CD4-positive, alpha-beta T cell treated with Interleukin-1 beta for 1 hour (primary cell): Measurements from ENCODE around the gene SEMA4C.

Source experiments
- DNase-seq, 2 donors: peaks; one replicate each; pipeline ENCODE4 v3.0.0-alpha.2; 2020 to 2022

Gene SEMA4C

DNA sequence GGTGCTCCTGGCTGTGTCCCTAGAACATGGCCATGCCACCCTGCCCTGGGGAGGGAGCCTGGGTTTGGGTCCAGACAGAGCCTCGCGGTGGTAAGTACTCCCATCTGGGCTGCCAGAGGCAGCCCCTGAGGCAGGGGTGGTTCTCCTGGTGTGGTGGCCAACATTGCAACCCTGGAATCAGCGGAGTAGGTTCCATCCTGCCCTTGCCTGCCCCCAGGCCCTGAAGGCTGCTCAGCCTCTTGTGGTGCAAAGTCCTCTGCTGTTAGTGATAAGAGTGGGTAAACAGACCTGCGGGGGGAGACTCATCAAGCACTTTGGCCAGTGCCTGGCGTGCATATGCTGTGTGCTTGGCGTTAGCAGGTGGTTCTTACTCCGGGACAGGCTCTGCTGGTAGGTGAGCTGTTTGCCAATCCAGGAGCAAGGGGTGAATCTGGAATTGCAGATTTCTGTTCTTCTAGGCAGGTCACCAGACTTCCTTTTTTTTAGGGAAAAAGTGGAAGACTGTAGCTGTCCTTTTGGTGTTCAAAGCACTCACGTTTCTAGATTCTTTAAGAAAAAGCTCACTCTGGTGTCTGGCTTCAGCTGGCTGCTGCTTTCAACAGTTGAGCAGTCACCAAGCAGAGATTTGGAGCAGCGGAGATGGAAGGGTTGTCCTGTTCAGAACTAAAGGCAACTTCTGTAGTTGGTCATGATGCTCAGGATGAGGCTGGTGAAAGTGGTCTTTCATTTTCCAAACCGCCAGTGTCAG is 50.6 kb downstream of the SEMA4C start:
- no peak for DNase-seq

DNA sequence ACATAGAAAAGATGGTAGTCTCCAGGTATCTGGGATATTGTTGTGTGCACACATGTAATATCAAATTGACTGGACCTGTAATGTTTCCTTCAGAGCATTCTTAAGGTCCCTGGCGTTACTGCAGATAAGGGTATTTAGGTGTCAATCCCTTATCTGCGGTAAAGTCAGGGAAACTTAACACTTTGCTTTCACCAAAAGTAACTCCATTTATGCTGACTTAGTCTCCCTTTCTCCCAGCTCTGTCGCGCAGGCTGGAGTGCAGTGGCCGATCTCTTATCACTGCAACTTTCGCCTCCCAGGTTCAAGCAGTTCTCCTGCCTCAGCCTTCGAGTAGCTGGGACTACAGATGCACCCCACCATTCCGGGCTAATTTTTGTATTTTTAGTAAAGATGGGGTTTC is 52.0 kb downstream of the SEMA4C start:
- DNase-seq, result no peak

DNA sequence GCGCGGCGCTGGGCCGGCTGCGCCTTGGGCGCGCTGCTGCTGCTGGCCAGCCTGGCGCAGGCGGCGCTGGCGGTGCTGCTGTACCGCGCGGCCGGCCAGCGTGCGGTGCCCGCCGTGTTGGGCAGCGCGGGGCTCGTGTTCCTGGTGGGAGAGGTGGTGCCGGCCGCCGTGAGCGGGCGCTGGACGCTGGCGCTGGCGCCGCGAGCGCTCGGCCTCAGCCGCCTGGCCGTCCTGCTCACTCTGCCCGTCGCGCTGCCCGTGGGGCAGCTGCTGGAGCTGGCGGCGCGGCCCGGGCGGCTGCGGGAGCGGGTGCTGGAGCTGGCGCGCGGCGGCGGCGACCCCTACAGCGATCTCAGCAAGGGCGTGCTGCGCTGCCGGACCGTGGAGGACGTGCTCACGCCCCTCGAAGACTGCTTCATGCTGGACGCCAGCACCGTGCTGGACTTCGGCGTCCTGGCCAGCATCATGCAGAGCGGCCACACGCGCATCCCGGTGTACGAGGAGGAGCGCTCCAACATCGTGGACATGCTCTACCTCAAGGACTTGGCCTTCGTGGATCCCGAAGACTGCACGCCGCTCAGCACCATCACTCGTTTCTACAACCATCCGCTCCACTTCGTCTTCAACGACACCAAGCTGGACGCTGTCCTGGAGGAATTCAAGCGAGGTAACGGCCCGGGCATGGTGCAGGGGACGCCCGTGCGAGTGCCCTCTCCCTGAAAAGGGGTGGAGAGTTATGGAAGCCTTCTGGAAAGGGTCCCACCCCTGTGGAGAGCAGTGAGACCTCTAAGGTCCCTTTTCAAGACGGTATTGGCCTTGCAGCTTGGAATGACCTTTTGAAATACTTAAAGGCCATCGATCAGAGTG is 52.8 kb downstream of the SEMA4C start:
- DNase-seq, result no peak

GRCh38 chr2:96816127-96816835 is 53.6 kb downstream of the SEMA4C start, which contains the start of gene CNNM3:
CNNM3 (plus strand) TSS chr2:96816268; CDS start chr2:96816278, 10 bp downstream.
- peak; percentile 94 to 96 for DNase-seq

DNA sequence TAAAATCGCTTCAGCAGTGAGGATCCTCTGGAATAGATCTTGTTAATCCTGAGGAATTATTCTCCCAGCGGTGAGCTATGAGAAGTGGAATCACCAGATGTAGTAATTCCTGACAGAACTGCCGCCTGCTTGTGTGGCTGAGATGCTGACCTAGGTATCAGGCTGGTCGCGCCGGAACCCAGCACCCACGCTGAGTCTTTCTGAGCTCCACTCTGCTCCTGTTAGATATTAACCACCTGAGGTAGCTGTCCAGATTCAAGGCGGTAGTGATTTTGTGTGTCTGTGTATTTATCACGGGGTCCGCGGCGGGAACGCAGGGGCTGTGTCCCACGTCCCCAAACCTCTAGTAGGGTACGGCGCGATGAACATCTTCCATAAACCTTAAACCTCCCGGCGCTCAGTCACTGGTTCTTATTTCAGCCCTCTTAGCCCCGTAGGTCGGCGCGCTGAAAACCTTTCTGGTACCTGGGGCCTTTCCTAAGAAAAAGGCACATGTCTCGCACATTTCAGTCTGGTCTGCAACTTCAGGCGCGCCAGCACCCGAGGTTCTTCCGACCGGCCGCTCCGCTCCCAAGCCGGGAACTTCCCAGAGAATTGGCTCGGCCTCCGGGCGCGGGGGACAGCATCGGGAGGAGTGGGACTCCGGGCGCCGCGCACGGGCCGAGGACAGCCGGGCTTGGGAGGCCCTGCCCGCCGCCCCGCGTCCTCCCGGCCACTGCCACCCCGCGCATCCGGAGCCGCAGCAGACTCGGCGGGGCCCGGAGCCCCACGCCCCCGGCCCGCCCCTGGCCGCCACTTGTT is 54.4 kb downstream of the SEMA4C start:
- no peak for DNase-seq

- no peak for DNase-seq
Measured at GRCh38 chr2:96813656-96814055, 56.2 kb downstream of the SEMA4C start.

DNA sequence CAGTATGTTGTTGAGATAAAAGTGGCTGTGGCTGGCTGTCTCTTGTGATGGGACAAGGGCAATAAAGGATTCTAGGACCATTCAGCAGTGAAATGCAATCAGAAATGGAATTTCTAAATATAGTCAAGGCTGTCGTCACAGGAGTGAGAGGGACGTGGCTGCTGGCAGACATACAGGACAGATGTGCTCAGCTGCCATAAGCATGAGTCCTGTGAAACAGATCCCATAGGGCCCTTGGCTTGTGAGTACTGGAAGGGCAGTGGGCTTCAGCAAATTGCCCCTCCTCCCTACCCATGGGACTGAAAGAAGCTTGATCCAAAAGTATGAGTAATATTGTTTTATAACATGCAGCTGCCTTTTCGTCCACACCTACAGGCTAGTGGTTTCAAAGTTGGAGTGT is 58.0 kb downstream of the SEMA4C start:
- DNase-seq, result no peak

- DNase-seq, result no peak
Measured at GRCh38 chr2:96810783-96811192, 59.1 kb downstream of the SEMA4C start.

- DNase-seq, result no peak
Measured at GRCh38 chr2:96809951-96810782, 59.7 kb downstream of the SEMA4C start.
